H1 (cell line): ENCODE data around the gene ASRGL1. TPM values are rescaled to one million over a fixed set of nuclear protein-coding genes. Genes with fewer than 3 reads are reported as not detected.

Experiments used
- BCL11A ChIP-seq, 2 experiments: IDR thresholded peaks; one replicate each; pipeline ENCODE4 v1.6.1; 2011; ENCODE audit warnings: low read depth in 2 of 2, low read length in 2 of 2, mild to moderate bottlenecking in 2 of 2
- PHF8 ChIP-seq: fragments of 200-600 bp; sonication (generic); conservative IDR thresholded peaks from 2 replicates; pipeline ENCODE4 v1.7.1; 2012; ENCODE audit warnings: low read depth, mild to moderate bottlenecking, inconsistent platforms, low read length, moderate library complexity
- POU5F1 ChIP-seq: IDR thresholded peaks from 2 replicates; pipeline ENCODE4 v1.6.1; 2011; ENCODE audit warnings: low read depth, mild to moderate bottlenecking, low read length, moderate library complexity
- YY1 ChIP-seq: IDR thresholded peaks from 2 replicates; pipeline ENCODE4 v1.6.1; 2011; ENCODE audit warnings: low read depth, mild to moderate bottlenecking, low read length
- ZNF274 ChIP-seq: IDR thresholded peaks from 2 replicates; pipeline ENCODE4 v1.7.0; 2012; ENCODE audit warnings: low read length, borderline replicate concordance; ENCODE audit errors: extremely low read depth
- polyA plus RNA-seq, 7 experiments: library from polyadenylated mRNA; depleted of rRNA in 3 of 7; stranded (reverse) in 5 of 7; unstranded in 2 of 7; fragments of >200 nt in 5 of 7; fragments of 200-250 nt in 2 of 7; gene quantifications; 1 replicate in 5 of 7; 2 replicates in 1 of 7; 4 replicates in 1 of 7; pipeline versions ENCODE4 v1.2.1 to v1.2.3, GENCODE V29; 2011 to 2013; ENCODE audit warnings: missing spikeins in 2 of 7, mixed read lengths in 2 of 7
- total RNA-seq: library from RNA; stranded (reverse); fragmentation: NEBNext Ultra II Directional; extraction: Animal tissue kit (Norgen Biotek cat#: 25700); gene quantifications from 2 replicates; pipeline ENCODE4 v1.2.1, GENCODE V29; 2021
- TF ChIP-seq, protein P1 (sequence below), 3 experiments: IDR thresholded peaks; 1 replicate in 2 of 3; 2 replicates in 1 of 3; pipeline versions ENCODE4 v1.5.1 to v1.6.1; 2011; ENCODE audit warnings: low read length in 3 of 3, mild to moderate bottlenecking in 3 of 3, inconsistent platforms in 2 of 3, low read depth in 1 of 3, moderate library complexity in 1 of 3; ENCODE audit not compliant: insufficient read depth in 1 of 3; ENCODE audit errors: control extremely low read depth in 1 of 3

The ASRGL1 gene
- total and polyA plus RNA-seq, 2 of the 8 experiments (the other 6 are each of a cell fraction or from before 2014, with no cell fraction given) = 19.9 to 23.5 TPM

DNA sequence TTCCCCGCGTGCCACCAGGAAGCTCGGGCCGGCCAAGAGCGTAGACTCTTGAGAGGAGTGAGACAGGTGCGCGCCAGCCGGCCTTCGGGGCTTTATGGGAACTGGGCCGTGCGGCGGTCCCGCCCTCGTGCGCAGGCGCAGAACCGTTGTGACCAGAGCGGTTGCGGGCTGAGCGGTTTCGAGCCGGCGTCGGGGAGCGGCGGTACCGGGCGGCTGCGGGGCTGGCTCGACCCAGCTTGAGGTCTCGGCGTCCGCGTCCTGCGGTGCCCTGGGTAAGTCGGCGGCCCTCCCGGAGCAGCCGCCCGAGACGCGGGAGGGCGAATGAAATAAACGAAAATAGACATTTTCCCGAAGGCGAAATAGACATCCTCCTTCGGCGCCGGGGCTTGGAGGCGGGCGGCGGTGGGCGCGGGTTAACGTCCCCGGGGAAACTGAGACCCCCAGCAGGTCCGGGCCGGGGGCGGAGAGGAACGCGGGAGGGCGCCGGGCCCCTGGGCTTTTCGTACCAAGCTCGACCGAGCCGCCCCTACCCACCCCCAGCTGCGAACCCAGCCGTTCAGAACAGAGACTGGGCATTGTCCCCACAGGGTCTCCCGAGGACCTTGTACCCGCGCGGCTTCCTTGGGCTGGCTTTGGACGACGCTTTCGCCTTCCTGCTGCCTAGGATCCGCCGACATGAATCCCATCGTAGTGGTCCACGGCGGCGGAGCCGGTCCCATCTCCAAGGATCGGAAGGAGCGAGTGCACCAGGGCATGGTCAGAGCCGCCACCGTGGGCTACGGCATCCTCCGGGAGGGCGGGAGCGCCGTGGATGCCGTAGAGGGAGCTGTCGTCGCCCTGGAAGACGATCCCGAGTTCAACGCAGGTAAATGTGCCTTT is at the start of gene ASRGL1 (continued):
- TF ChIP-seq, protein P1, sequence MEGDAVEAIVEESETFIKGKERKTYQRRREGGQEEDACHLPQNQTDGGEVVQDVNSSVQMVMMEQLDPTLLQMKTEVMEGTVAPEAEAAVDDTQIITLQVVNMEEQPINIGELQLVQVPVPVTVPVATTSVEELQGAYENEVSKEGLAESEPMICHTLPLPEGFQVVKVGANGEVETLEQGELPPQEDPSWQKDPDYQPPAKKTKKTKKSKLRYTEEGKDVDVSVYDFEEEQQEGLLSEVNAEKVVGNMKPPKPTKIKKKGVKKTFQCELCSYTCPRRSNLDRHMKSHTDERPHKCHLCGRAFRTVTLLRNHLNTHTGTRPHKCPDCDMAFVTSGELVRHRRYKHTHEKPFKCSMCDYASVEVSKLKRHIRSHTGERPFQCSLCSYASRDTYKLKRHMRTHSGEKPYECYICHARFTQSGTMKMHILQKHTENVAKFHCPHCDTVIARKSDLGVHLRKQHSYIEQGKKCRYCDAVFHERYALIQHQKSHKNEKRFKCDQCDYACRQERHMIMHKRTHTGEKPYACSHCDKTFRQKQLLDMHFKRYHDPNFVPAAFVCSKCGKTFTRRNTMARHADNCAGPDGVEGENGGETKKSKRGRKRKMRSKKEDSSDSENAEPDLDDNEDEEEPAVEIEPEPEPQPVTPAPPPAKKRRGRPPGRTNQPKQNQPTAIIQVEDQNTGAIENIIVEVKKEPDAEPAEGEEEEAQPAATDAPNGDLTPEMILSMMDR (IDR thresholded peaks at IDR 0.05; ENCODE audit: control extremely low read depth in 1 of 3, insufficient read depth in 1 of 3, low read depth in 1 of 3, low read length in 3 of 3) = peak in 1 of 3 experiments; percentile 4; a peak in 1 of 4 replicates
- TF ChIP-seq YY1 (no peak), BCL11A (IDR thresholded peaks at IDR 0.05; ENCODE audit: low read depth in 2 of 2, low read length in 2 of 2) (no peak), ZNF274 (no peak), POU5F1 (no peak), PHF8 (peak; percentile 63)
